Fibroblast of skin of abdomen (primary cell): ENCODE results near the gene REX1BD. TPM values are rescaled to one million over a fixed set of nuclear protein-coding genes. Genes with fewer than 3 reads are reported as not detected.
"Not testable (repeated sequence)": the region's sequence is repeated elsewhere in the genome, so short reads cannot be mapped to it uniquely, and the experiment has no call there.

Experiments
- DNase-seq: peaks from one replicate; pipeline ENCODE4 v3.0.0-alpha.2; 2013
- polyA plus RNA-seq, 2 experiments: library from polyadenylated mRNA; unstranded; fragments of 120-200 nt; gene quantifications; one replicate each; pipeline ENCODE4 v1.2.1, GENCODE V29; 2013; ENCODE audit not compliant: insufficient read length in 2 of 2

REX1BD gene
- 33.5 TPM for polyA plus RNA-seq (2013, experiment 1 of 2; ENCODE audit: insufficient read length)
- polyA plus RNA-seq (2013, experiment 2 of 2; ENCODE audit: insufficient read length): 36.3 TPM

DNA sequence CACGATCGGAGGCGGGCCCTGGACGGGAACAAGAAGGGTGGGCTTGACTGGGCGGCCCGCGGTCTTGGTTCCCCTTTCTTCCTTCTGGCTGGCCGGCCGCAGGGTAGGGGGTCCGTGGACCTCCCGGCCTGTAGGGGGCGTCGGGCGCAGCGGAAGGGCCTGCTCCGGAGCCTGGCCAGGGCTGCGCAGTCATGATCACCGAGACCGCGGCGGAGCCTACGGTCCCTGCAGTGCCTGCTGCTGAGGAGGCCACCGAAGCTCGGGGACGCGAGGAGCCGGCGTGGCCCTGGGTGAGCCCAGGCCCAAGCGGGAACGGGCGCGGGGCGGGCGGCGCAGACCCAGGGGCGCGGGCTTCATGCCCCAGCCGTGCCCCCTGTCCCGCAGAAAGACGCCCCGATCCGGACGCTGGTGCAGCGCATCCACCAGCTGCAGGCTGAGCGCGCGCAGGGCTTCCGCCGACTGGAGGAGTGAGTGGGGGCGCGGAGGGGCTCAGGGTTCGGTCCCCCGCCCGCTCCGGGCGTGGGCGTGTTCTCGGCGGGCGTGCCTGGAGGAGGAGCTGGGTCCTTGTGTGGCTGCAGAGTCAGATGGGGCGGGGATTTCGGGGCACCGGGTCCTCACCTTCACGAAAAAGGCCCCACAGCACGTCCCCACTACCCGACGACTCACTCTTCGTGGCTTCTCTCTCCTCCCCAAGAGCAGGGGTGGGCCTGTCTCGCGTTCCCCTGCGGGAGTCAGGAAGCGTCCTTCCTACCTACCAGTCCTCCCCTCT is at the start of gene REX1BD:
Gene REX1BD (plus strand): TSS at position 188 of the 769 bp plus-strand sequence. CDS start 4 bp downstream, at position 192.
- DNase-seq: peak; percentile 74

DNA sequence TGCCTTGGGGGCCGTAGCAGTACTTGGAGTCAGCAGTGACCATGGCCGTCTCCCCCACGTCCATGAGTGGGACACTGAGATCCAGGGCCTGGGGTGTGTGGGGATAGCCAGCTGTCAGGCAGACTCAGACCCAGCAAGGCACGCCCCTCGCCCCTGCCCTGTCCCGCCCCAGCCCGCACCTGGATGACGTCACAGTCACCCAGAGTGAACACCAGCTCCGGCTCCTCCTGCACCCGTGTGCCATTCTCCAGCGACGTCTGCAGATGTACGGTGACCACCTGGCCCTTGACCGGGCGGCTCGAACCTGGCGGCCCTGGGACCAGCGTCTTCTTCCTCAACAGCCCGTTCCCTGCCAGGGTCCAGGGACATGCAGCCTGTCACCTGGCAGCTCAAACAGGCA is 49.2 kb upstream of the REX1BD start:
- DNase-seq: no peak

GRCh38 chr19:18540200-18540599 is 48.4 kb upstream of the REX1BD start:
- not testable (repeated sequence) for DNase-seq

- DNase-seq: no peak
These were observed 47.2 kb upstream of the REX1BD start for GRCh38 chr19:18541258-18541991.

DNA sequence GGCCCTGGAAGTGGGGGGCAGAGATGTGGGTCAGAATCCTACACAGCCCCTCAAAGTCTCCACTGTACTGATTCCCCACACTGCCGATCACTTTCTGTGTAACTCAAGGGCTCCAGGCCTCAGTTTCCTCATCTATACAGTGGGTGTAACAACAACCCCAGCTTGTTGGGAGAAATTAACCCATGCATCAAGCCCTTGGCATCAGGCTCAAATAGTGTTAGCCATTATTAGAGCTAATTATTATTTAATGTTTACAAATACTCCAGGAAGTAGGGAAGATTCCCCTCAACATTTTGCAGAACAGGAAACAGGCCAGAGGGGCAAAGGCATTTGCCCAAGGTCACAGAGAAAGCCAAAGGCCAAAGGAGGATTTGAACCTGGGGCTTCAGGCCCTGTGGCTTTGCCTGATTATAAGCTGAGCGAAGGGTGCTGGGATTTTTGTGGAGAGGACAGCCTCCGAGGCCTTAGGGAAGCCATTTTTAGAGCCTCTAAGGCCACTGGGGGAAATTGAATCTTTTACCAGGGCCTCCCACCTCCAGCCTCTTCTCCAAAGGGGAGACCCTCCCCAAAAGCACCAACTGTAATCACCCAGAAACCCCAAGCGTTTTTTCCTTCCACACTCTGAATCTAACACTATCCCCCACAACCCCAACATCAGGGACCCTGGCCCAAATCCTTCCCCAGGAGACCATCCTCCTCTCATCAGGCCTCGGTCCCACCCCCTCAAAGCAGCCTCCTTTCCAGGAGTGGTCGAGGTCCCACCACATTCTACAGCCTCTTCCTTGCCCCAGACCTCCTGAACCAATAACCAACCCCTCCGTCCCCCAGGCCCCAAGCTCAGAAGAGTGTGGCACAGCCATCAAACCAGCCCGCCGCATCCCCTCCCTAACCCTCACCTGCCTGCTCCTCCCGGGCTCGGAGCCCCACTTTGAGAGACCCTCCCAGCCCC is 46.3 kb upstream of the REX1BD start:
- DNase-seq: no peak

DNA sequence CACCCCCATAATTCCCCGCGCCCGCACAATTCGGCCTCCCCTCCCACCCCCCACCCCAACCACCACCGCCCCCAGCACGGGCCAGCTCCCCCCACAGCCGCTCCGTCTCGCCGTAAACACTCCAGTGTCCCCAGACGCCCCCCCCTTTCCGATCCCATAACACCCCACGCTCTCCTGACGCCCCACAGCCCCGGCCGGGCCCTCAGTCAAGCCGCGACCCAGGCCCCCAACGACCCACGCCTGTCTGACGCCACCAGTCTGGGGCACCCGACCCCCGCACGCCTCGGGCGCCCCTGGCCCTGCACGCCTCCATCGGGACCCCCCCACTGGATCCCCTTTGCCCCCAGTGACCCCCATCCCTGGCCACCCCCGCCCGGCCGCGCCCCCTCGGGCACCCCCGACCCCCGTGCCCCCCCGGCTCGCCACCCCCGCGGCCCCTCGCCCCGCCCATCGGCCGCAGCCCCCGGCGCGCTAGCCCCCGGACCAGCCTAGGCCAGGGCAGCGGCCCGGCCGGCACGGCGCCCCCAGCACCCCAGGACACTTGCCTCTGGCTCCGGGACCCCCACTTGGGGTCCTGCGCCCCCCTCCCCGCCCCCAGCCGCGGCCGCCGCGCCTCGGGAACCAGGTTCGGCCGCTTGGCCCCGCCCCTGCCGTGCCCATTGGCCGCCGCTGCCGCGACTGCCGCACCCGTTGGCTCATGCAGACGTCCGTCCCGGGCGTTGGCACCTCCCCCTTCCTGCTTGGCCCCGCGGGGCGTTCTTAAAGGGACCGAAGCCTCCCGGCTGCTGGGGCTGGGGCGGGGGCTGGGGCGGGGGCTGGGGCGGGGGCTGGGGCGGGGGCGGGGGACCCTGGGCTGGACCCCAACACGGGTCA is 45.4 kb upstream of the REX1BD start, which contains the start of gene FKBP8:
Gene FKBP8 (minus strand): TSS at position 633 of the 873 bp plus-strand sequence. CDS start 1,603 bp downstream, outside the sequence.
- DNase-seq: peak; percentile 84

DNA sequence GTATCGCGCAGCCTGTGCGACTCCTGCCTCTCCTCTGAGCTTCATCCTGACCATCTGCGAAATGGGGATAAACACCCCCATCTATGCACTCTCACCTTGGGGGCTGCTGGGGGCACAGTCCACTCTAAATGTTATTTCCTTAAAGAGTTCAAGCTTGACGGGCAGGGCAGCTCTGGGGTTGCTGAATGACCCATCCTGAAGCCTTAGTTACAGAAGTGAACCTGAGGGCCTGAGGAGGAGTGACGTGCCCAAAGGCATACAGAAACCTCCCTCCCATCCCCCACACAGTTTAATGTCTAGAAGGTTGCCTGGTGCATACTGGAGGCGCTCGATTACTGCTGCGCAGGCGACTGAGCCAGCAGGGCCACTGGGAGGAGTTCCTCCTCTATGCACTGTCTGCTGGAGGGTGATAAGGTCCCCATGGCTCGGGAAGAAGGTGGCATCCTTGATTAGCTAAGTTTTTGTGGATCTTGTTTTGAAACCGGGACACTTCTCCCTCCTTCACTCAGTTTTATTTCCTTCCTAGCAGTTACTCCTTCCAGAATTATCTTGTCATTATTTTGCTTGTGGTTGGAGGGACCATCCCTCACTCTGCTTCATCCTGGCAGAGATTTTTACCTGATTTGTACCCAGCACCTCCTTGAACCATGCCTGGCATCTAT is 44.7 kb upstream of the REX1BD start:
- peak; percentile 53 for DNase-seq

GRCh38 chr19:18551631-18552030 is 37.0 kb upstream of the REX1BD start:
- no peak for DNase-seq

DNA sequence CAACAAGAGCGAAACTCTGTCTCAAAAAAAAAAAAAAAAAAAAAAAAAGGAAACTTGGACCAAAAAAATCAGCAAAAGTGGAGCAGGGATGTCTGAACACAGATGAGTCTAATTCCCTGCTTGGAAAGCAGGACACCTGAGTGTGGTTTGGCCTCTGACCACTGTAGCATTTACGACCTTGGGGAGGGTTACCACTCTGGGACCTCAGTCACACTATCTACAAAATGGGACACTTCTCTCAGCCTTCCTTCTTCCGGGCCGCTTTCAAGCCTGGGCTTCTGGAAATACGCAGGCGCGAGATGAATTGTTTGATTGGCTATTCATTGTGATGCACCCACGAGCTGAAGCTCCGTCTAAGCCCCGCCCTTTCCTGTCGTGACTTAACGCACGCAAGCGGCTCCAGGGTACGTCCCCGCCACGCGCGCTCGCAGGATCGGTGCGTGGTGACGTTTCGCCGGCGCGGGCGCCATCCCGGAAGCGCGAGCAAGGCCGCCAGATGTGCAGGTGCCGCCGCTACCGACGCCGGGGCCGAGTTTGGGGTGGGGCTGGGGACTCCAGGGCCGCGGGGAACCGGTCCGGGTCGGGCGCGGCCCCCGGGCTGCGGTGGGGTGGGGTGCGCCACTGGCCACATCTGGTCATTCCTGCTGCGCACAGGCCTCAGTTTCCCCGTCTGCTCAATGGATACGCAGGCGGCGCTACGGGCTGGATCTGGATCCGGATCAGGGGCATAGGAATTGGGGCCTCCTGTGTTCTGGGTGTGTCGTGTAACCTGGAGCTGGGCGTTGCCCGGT is 31.0 kb upstream of the REX1BD start, which contains the start of gene KXD1:
Gene KXD1 (plus strand): TSS at position 460 of the 791 bp plus-strand sequence. CDS start 4,187 bp downstream, outside the sequence.
- peak; percentile 99 for DNase-seq

- DNase-seq: no peak
These were observed 30.4 kb upstream of the REX1BD start for GRCh38 chr19:18558202-18558555.

DNA sequence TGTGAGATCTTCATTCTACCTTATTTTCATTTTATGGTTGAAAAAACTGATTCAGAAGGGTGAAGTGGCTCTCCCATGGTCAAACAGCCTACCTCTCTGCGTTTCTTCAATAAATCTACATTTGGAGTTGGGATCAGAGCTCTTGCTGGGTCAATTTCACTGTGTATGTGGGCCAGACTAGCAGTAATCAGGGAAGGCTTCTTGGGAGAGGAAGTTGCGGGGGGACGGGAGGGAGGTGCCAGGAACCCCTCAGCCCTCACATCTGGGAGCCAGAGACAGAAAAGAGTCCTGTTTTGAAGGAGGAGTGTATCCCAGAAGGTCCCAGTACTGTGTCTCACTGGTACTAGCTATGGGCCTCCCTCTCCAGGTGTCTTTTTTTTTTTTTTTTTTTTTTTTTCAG is 30.0 kb upstream of the REX1BD start:
- DNase-seq: no peak

DNA sequence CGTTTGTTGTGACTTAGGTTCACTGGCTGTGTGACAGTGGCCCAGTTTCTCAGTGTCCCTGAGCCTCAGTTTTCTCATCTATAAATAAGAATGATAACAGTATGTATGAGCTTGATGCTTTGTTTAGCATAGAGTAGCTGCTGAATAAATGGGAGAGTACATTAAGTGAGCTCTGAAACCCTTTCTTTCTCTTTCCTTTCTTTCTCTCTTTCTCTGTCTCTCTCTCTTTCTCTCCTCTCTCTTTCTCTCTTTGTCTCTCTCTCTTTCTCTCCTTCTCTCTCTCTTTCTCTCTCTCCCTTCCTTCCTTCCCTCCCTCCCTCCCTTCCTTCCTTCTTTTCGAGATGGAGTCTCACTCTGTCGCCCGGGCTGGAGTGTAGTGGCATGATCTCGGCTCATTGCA is 28.9 kb upstream of the REX1BD start:
- no peak for DNase-seq

- no peak for DNase-seq
These were observed 26.5 kb upstream of the REX1BD start for GRCh38 chr19:18562086-18562485.

GRCh38 chr19:18566953-18567352 is 21.6 kb upstream of the REX1BD start:
- DNase-seq: no peak

- DNase-seq: no peak
These were observed 20.2 kb upstream of the REX1BD start for GRCh38 chr19:18568367-18568766.

DNA sequence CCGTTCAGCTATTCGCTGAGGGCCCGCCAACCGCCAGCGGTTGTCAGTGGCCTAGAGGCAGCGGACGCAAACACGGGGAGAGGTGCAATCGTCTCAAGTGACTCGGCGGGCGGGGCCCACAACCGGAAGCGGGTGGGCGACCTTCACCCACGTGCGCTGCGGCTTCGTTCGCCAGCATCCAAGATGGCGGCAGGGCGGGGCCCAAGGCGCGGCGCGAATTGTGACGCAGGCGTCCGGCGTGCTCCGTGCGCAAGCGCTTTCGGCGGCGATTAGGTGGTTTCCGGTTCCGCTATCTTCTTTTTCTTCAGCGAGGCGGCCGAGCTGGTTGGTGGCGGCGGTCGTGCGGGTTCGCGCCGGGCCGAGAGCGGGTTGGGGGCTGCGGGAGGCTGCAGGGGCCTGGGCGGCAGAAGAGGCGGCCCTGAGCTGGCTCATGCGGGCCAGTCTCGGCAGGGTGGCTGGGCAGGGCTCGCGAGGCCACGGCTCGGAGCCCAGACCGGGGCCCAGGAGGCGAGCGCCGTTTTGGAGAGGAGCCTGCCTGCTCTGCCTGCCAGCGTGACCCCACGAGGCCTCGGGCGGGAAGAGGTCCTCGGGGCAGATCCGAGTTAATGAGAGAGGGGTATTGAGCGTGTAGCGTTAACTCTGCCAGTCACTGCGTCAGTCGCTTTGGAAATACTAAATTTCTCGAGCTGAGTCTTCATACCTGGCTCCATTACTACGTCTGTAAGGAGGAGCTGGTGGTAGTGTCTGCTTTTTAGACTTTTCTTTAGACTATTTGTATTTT is 16.8 kb upstream of the REX1BD start, which contains the start of gene UBA52:
Gene UBA52 (plus strand): TSS at position 294 of the 781 bp plus-strand sequence. CDS start 1,444 bp downstream, outside the sequence.
- DNase-seq: peak; percentile 96

GRCh38 chr19:18574691-18575291 is 13.8 kb upstream of the REX1BD start:
- no peak for DNase-seq

GRCh38 chr19:18576383-18576782 is 12.2 kb upstream of the REX1BD start:
- DNase-seq: no peak
